PFSK-1 (cell line): ENCODE measurements around the gene HSPA12B.

ENCODE experiments used
- POLR2AphosphoS5 ChIP-seq: IDR thresholded peaks from 2 replicates; pipeline ENCODE4 v1.6.1; 2012; ENCODE audit warnings: low read depth, mild to moderate bottlenecking, control low read depth, low read length, moderate library complexity
- REST ChIP-seq, 2 experiments: IDR thresholded peaks; 2 replicates each; pipeline versions ENCODE4 v1.6.1 to v1.8.0; 2011 to 2012; ENCODE audit warnings: low read depth in 2 of 2, low read length in 2 of 2, control low read depth in 1 of 2, inconsistent platforms in 1 of 2, mild to moderate bottlenecking in 1 of 2, moderate library complexity in 1 of 2; ENCODE audit not compliant: insufficient read depth in 1 of 2
- TAF1 ChIP-seq: IDR thresholded peaks from 2 replicates; pipeline ENCODE4 v1.6.1; 2012; ENCODE audit warnings: low read length, control low read depth, borderline replicate concordance; ENCODE audit not compliant: insufficient read depth

GRCh38 chr20:3800256-3800877 is 67.9 kb downstream of the HSPA12B start:
- TF ChIP-seq TAF1 (no peak), POLR2AphosphoS5 (no peak), REST (IDR thresholded peaks at IDR 0.05; ENCODE audit: insufficient read depth in 1 of 2, low read depth in 2 of 2, low read length in 2 of 2) (no peak)
